Measurements from ENCODE around the gene DKK2.
"Not testable (repeated sequence)": the region's sequence is repeated elsewhere in the genome, so short reads cannot be mapped to it uniquely, and the experiment has no call there.

The DKK2 gene

DNA sequence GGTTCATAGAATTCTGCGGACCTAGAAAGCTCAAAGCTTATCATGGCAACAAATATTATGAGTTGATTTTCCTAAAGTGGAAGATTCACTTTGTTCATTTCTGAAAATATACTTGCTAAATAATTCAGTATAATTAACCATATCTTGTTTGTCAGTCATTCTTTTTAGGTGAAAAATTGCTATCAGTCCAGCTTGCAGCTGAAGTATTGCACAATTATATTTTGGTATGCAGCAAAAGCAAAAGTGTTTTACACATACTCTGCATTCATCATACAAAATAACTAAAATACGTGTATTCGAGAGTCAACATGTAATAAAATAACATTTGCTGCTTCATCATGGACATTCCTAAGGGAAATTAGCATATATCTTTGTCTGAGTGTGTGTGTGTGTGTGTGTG lies 24.8 kb downstream of the DKK2 start:
- DNase-seq = no peak

DNA sequence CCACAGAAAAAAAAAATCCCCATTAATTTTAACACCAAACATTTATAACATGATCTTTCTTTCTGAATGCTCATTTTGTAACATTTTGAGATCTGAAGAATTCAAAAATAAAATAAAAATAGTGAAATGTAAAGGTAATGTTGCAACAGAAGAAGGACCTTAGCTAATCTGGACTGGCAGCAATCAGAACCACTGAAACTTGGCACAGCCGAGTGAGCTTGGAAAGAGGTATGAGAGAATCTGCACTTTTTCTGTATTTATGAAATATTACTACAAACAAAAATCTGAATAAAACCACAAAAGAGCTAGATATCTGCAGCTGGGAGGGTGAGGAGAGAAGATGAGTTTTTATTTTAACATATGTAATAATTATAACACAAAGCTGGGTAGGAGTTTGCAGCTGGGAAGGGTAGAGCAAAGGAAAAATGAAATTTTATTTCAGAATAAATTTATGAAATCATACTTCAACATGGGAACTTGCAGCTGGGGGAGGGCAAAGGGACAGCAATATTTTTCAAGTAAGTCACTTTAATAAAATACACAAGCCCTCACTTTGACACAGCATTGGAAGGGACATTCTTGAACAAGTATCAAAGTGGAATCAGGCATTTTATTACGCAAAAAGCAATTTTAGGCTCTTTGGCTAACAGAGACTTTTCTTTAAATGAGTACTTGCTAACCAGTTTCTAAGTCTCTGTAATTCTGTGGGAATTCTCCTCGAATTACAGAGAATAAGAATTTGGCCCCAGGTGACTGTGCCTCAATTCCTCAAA lies 26.7 kb downstream of the DKK2 start:
- no peak for DNase-seq

DNA sequence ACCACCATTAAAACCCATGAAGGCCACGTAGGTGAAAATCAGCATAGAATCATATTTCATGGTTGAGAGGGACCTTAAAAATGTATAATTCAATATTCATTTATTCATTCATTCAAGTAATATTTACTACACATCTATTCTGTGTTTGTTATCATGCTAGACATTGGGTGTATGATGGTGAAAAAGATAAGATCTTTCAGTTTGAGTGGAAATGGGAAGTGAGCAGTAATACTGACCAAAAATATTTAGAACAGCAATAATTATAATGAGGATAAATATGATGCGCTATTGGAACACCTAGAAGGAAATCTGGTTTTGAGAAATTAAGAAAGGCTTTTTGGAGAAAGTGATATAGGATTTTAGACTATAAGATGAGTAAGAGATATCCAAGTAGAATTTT lies 28.0 kb downstream of the DKK2 start:
- DNase-seq = no peak

DNA sequence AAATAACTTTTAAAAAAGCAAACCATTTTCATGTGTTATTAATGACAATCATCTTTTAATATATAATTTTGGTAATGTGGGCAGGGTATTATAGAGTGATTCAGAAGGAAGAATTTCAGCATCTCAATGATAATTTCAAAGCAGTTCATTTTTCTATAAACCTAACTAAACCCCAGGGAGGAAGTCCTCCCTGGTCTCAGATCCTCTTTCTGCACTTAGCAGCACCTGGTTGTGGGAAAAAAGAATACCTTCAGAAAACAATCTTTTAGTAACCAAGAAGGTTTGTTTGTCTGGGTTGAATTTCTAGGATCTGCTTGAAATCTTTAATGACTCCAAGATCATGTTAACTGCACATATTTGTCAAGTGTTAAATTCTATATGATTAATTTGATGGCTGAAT lies 29.9 kb downstream of the DKK2 start:
- no peak for DNase-seq

DNA sequence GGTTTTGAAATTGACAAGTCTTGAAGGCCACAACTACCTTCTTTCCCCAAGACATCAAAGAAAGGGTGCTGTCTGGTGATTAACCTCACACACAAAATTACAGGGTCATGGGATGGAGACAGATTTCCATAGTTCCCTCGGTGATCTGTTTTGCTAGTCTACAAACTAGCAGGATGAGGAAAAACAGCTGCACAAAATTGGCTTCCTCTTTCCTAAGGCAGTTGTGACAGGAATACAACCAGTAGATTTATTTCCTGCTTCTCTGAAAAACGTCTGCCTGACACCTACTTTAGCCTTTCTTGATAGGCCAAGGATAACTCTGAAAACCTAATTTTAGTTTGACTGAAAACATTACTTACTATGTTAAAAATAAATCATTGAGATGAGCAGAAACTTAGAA lies 39.6 kb downstream of the DKK2 start:
- no peak for DNase-seq

DNA sequence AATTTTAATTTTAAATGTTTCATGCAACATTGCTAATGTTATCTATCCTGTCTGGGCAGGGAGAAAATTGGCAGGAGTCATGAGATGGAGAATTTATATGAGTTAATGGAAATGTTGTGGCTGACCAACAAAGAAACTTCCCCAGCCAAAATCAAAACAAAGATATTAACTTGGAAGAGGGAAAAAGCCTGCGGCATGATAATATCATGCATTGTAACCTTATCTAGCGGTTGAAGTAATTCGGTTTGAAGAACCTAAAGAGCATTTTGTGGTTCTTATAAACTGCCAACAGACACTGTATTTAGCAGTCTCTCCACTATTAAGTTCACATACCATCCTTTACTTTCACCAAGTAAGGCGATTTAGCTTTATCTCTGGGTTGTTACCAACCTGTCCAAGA lies 42.3 kb downstream of the DKK2 start:
- DNase-seq = no peak

DNA sequence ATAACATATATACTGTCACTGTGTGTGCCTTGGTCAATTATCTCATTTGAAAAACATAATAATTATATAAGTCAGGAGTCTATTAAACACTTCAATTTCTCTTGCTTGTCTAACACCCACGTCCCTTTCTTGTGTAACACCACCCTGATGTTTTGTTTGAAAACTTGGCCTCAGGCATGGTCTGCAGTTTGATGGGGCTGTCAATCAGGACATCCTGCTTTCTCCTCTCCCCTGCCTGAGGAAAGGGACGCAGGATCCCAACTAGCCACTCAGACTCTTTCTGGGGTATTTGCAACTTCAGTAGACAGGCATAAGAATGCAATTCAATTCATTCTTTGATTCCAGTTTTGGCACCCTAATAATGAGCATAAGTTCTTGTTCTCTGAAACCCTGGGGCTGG lies 48.8 kb downstream of the DKK2 start:
- DNase-seq = no peak

DNA sequence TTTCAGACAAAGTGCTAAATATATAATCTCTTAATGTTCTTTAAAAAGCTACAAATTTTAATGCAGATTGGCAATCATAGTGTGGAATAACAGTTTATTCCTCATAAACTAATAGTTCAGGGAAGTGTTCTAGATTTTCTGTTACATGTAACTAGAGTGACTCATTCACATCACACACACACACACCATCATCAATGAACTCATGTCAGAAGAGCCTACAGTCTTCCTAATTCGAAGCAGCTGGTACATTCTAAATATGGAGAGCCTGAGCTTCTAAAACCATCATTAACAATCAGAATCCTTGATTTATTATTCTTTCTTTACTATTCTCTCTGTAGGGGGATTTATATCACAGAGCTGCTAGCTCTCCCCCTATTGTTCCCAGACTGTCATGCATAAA lies 49.6 kb downstream of the DKK2 start:
- DNase-seq = no peak

DNA sequence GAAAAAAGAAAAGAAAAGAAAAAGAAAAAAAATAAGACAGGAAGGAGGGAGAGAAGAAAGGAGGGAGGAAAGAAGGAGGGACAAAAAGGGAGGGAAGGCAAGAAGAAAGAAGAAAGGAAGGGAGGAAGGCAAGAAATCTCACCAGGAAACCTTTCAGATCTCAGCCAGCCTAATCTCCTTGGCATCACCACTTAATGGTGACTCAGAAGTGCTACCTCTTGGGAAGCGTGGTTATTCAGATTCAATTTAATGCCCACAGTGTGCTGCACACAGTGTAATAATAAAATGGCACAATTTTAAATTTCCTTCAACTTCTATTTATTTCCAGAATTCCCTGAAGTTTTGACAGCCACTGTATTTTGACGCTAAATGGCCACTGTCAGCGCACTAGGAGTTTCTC lies 50.3 kb downstream of the DKK2 start:
- no peak for DNase-seq

DNA sequence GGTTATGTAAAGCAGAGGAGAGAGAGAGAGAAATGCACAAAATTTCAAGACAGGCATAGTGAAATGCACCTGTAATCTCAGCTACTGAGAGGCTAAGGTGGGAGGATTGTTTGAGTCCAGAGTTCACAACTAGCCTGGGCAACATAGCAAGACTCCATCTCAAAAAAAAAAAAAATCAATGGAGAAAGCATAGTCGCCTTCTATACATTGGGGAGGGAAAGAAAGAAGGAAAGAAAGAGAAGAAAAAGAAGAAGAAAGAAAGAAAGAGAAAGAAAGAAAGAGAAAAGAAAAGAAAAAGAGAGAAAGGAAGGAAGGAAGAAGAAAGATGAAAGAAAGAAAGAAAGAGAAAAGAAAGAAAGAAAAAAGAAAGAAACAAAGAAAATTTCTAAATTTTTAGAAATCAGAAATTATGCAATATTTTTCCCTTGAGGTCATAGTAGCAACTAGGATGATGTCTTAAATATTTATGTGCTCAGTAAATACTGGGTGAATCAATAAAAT lies 53.4 kb downstream of the DKK2 start:
- DNase-seq = no peak

DNA sequence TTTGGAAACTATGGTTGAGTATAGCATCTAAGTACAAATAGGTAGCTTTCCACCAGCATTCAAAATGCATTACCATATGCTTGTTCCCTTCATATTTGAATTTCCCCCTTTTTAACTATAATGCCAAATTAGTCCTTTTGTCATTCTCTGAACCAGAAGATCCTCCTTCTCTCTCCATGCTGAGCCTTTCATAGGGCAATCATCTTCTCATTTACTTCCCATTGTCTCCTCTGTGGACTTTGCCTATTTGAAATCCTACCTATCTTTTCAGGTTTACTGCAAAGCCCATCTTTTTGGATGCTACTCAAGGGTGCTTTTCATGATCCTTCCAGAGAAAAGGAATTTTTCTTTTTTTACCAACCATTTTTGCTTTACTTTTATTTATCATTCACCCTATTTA lies 54.7 kb downstream of the DKK2 start:
- DNase-seq = no peak

DNA sequence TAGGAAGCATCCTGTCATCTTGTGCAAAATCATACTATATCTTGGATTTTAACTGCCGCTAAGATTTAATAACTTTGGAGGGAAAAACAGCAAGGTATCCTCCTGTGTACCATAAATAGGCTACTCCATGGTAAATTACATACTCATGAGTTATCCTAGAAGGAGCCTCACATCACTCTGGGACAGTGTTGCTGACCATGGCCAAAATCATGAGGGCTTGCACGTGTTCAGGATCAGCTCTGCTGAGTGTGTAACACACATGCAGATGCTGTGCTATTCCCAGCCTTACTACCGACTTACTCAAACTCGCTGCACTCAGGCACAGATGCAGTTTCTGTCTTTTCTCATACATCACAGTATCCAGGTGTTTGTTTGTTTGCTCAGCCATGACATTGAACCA lies 56.6 kb downstream of the DKK2 start:
- peak; percentile 37 for DNase-seq

DNA sequence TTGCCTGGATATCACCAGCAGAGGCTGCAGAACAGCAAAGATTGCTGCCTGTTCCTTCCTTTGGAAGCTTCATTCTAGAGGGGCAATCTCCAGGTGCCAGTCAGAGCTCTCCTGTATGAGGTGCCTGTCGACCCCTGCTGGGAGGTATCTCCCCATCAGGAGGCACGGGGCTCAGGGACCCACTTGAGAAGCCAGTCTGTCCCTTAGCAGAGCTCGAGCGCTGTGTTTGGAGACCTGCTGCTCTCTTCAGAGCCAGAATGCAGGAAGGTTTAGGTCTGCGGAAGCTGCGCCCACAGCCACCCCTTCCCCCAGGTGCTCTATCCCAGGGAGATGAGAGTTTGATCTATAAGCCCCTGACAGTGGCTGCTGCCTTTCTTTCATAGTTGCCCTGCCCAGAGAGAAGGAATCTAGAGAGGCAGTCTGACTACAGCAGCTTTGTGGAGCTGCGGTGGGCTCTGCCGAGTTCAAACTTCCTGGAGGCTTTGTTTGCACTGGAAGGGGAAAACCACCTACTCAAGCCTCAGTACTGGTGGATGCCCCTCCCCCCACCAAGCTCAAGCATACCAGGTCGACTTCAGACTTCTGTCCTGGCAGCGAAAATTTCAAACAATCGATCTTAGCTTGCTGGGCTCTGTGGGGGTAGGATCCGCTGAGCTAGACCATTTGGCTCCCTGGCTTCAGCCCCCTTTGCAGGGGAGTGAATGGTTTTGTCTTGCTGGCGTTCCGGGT lies 57.9 kb downstream of the DKK2 start:
- no peak for DNase-seq

DNA sequence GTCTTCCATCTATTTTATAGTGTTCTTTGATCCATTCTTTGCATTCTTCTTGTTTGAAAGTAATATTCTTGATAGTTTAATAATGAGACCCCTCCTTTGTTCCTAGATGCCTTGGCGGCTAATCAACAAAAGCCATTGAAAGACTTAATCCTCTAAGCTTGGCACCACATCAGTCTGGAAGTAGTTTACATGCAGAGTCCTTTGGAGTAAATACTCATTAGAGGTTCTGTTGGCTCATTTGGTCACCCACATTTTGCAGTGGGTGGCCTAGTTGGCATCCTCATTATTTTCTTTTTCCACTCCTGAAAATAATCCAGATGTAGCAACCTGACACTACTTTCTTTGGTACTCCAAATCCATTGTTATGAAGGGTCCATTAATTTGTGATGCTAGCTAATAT lies 64.5 kb downstream of the DKK2 start:
- no peak for DNase-seq

DNA sequence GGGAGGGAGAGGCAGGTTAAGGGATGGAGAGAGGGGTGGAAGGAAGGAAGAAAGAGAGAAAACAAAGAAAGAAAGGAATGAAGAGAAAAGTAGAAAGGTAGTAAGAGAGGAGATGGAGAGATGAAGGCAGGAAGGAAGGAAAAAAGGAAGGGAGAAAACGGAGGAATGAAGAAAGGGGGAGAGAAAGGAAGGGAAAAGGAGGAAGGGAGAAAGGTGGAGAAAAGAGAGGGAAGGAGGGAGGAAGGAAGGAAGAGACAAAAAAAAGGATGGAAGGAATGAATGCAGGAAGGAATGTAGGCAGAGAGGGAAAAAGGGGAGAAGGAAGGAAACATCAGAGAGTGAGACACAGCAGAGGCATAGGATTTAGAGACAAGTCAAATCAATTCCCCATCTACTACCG lies 68.2 kb downstream of the DKK2 start:
- no peak for DNase-seq

DNA sequence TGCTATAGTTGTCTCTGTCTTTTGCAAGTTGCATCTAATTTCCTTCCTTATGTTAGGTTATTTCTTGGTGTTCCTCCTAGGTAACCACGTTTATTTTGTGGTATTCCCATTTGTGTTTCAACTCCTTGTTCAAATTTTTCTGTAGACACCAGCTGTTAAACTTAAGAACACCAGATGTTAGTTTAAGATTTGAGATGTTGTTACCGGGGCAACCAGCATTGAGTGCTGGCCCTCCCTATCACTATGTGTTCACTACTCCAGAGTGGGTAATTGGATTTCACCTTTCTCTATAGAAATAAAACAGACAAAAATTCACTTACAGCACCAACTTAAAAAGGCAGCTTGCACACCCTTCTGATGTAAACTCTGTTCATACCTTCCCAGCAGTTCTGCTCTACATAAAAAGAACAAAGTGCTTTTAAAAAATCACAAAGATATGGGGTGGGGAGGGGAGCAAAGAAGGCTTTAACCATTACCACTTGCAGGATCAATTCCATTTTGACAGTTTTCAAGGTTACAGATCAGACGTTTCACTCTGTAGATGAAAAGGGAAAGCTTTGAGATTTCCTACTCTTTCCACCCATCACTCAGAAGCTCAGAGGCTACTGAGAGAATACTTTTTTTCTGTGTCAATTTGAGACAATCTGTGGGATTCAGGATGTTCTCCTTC lies 82.9 kb downstream of the DKK2 start:
- DNase-seq = no peak

DNA sequence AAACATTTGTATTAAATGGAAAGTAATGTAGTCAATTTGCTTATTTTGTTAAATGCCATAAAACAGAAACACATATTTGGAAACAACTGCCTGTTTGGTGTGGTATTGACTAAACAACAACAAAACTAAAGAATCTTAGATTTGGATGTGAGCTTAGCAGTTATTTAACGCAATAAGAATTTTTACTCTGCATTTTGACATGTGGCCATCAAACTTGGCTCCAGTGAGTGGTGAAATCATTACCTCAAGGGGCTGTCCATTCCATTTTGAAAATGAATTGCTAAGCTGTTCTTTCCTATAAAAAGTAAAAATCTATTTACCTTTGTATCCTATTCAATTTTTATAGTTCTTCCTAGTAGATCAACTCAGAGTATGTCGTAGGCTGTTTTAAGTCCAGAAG lies 84.2 kb downstream of the DKK2 start:
- DNase-seq = no peak

DNA sequence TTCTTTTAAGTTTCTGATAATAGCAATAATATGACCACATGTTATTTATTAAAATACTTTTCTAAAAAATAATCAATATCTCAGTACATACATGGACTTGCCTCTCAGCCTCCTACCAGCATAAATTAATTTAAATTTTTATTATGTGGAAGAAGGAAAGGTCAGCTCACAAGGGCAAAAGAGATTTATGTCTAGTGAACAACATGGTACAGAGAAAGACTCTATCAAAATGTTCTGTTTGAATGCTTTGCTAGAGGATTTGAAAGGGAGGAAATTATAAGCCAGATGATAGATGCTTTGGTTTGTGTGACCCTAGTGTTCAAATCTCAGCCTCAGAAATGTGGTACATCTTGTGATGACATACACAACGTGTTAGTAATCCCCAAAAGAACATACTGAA lies 94.3 kb downstream of the DKK2 start:
- DNase-seq = no peak

DNA sequence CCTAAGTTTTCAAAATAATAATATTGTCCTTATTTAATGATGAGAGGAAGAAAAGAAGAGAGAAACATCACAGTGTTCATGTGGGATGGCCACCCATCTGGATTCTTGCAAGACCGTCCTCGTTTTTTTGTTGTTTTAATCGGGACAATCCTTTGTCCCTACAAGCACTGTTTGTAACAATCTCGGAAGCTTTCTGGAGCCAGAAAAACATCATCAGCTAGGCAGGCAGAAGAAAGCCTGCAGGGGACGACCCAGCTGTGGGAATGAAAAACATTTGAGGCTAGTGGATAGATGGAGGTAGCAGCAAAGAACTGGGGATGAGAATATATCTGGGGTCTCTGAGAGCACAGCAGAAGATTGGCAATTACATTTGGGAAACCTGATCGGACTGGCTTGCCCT lies 105.6 kb downstream of the DKK2 start:
- DNase-seq = no peak

DNA sequence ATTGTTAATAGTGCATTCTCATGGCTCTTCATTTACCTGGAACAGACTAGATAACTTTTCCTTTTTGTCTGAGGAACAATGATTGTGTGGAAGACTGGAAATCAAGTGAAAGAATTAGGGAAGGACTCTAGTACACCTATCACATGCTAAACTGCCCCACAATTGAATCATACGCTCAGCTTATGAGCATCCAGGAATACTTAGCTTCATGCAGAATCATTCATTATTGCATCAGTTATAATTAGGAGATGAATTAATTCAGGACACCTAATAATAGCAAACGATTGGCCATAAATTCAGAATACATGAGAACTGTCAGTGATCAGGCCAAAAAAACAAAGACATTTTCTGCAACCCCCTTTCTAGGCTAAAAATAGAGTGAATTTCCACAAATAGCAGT lies 106.9 kb downstream of the DKK2 start:
- no peak for DNase-seq

DNA sequence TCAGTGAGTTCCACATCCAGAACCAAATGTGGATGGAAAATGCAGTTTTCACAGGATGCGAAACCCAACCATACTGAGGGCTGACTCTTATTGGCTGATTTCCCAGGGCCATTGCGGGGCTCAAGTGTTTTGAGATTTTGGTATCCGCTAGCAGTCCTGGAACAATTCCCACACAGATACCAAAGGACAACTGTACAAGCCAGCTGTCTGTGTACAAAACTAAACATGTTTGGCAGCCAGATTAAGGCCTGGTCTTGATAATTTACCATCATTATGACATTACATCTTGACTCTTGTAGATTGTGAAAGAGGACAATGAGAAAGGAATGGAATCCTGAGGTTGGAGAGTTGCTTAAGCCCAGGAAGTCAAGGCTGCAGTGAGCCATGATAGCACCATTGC lies 121.9 kb downstream of the DKK2 start:
- DNase-seq = no peak

DNA sequence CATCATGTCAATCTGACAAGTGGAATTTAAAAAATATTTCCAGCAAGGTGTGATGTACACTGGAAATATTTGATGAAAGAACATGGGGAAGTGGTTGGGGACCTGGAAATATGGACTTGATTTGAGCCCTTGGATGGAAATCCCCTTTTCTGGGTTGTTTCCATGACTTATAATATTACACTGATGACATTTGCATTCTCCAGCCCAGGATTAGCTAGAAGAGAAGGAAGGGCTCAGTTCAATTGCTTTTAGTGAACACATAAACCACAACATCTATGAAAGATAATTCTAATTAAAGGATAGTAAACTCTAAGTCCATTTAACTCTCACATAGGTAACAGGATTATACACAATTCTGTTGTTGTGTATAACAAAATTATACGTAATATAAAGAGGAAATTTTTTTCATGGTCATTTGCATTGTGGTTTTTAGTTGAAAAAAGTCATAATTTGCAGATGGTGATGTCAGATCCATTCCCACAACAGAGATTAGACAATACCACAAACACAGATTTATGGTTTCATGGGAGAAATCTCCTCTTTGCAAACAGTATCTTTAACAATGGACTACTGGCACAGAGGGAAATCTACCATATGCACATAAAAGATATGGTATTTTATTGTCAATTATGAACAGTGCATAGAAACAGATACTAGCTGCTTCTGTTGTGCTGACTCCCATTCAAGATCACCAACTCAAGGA lies 126.5 kb downstream of the DKK2 start:
- DNase-seq = no peak

DNA sequence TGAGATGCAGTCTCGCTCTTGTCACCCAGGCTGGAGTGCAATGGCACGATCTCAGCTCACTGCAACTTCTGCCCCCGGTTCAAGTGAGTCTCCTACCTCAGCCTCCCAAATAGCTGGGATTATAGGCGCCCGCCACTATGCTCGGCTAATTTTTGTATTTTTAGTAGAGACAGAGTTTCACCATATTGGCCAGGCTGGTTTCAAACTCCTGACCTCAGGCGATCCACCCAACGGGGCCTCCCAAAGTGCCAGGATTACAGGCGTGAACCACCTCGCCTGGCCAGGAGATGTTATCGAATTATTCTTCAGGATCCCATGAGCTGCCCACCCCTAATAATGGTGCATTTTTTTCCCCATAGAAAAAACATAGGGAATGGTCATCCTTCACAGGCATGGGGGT lies 128.1 kb downstream of the DKK2 start:
- not testable (repeated sequence) for DNase-seq
